Breast epithelium (tissue), 3 donors: ENCODE results near the gene NAAA.

Source experiments
- CTCF ChIP-seq, 3 donors: fragments of 450-650 bp; IDR thresholded peaks; one replicate each; pipeline ENCODE4 v1.5.1; 2016 to 2017; ENCODE audit warnings: antibody characterized with exemption in 3 of 3, mild to moderate bottlenecking in 3 of 3, moderate library complexity in 3 of 3
- POLR2A ChIP-seq: fragments of 450-650 bp; IDR thresholded peaks from one replicate; pipeline ENCODE4 v1.6.1; 2016; ENCODE audit warnings: antibody characterized with exemption, mild to moderate bottlenecking, moderate library complexity
- POLR2AphosphoS5 ChIP-seq, 3 donors: sonication (generic); formaldehyde crosslinking; IDR thresholded peaks; one replicate each; pipeline ENCODE4 v1.6.1; 2017; ENCODE audit warnings: antibody characterized with exemption in 3 of 3

- TF ChIP-seq POLR2A (no peak), POLR2AphosphoS5 (IDR thresholded peaks at IDR 0.05) (no peak), CTCF (IDR thresholded peaks at IDR 0.05) (no peak)
Observed at GRCh38 chr4:75892508-75892907, 48.3 kb downstream of the NAAA start.
